ENCODE data around the gene MID2.
"Not testable (repeated sequence)": the region's sequence is repeated elsewhere in the genome, so short reads cannot be mapped to it uniquely, and the experiment has no call there.

The MID2 gene

DNA sequence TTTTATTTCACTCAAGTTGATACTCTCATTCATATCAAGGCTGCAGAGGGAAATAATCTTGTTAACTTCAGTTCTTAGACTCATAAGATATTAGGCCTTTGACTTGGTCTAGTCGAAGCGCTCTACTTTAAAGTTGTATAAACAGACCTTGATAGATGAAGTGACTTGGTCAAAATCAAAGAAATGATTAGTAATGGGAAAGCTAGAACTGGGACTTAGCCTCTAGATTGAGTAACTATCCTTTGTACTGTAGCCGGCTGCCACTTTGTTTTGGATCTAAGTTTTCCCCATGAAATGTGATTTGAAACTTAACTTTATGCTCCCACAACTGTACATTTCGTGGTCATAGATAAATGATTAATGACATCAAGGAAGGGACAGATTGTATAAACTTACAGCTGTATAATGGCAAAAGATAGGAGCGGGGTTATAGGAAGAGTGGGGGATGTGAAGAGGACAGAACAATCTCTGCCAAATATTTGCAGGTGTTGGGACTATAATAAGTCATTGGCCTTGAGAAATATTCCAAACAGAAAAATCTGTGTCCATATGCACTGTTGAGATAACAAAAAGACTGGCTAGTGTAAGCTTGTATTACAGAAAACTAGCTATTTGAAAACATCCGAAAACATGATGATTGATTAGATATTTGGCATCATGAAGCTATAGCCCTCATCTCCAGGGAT, 17.2 kb downstream of the MID2 start:
- no peak overlapping the region for H3K4me3 ChIP-seq (ENCODE audit: low read depth, low read length)
- DNase-seq (ENCODE audit: low read depth): no peak
- TF ChIP-seq, protein P1, sequence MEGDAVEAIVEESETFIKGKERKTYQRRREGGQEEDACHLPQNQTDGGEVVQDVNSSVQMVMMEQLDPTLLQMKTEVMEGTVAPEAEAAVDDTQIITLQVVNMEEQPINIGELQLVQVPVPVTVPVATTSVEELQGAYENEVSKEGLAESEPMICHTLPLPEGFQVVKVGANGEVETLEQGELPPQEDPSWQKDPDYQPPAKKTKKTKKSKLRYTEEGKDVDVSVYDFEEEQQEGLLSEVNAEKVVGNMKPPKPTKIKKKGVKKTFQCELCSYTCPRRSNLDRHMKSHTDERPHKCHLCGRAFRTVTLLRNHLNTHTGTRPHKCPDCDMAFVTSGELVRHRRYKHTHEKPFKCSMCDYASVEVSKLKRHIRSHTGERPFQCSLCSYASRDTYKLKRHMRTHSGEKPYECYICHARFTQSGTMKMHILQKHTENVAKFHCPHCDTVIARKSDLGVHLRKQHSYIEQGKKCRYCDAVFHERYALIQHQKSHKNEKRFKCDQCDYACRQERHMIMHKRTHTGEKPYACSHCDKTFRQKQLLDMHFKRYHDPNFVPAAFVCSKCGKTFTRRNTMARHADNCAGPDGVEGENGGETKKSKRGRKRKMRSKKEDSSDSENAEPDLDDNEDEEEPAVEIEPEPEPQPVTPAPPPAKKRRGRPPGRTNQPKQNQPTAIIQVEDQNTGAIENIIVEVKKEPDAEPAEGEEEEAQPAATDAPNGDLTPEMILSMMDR (IDR thresholded peaks at IDR 0.05; ENCODE audit: control insufficient read depth, extremely low read depth, insufficient read depth): no peak

DNA sequence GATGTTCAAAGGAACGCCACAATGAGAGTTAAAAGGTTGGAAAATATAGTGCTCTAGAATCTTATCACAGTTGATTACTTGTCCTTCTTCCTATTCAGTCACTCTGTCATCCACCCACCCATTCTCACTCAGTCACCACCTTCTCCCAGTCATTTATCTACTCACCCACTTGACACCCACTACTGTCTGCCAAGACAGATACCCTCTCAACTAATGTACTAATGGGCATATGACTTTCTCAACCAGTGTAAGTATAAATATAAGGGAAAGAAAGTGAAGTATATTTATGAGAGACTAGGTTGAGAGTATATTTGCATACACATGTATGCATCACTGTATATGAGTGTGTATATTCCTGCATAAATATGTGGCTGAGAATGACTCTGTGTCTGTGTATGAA, 20.0 kb downstream of the MID2 start:
- TF ChIP-seq, protein P1 (IDR thresholded peaks at IDR 0.05; ENCODE audit: control insufficient read depth, extremely low read depth, insufficient read depth): no peak
- no peak overlapping the region for H3K4me3 ChIP-seq (ENCODE audit: low read depth, low read length)
- DNase-seq (ENCODE audit: low read depth): no peak

DNA sequence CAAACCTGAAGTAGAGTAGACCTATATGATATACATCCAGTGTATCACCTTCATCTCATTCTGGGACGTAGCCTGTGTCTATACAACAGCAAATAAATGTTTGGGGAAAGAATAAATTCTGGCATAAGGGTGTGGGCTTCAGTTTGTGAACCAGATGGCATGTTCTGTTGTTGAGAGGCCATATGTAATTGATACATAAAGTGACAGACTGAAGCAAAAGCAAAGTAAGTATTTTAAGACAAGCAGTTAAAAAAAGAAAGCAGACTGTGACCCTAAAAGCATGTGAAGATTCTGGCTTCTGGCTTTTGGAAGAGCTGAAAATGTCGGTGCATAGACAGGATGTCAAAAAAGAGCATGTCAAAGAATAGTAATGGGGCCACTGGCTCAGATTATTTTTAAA, 22.9 kb downstream of the MID2 start:
- TF ChIP-seq, protein P1 (IDR thresholded peaks at IDR 0.05; ENCODE audit: control insufficient read depth, extremely low read depth, insufficient read depth): no peak
- no peak overlapping the region for H3K4me3 ChIP-seq (ENCODE audit: low read depth, low read length)

DNA sequence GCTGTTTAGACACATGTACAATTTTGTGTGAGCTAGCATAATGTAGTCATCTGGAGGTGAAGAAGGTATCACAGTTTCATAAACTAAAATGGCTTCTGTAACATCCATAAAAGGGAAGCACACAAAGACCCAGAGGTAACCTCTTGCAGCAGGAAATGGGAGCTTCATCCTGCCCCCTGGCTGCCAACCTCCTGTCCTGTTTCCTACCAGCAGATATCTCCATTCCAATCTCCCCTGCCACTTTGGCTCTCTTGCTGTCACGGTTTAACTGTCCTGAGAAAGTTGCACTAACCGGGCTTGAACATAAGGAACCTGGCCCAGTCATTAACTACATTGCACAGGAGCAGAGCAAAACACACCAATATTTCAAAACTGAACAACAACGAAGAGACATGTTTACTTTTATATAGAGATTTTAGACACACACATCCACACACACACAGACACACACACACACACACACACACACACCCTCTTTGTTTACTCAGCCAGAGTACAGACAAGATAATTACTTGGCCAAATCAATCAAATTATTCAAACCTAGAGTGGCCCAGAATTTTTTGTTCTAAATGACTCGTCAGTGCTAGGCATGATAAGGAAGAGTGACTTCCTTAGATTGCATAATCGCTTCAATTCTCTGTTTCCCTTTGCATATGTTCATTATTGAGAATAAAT, 24.2 kb downstream of the MID2 start:
- peak; percentile 44 for DNase-seq (ENCODE audit: low read depth)
- H3K4me3 ChIP-seq (ENCODE audit: low read depth, low read length): no peak overlapping the region
- TF ChIP-seq, protein P1 (IDR thresholded peaks at IDR 0.05; ENCODE audit: control insufficient read depth, extremely low read depth, insufficient read depth): no peak; the same call in 1 of the 2 replicates

More for the DNA sequence above, 22.9 kb downstream of the MID2 start:
- no peak for DNase-seq (ENCODE audit: low read depth)

DNA sequence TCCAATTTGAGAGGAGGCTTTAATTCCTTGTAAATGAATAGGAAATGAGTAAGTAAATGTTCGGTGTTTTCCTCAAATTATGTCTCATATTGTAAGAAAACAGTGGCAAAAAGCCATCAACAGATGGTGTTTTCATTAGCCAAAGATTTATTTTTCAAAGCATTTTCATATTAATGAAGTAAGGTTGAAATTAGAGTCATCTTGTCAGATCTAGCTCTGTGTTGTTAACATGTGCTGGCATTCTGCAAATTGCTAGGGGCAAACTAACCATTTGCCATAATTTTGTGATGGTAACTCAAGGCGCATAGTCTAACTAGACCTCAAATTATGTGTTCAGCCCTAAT, 24.7 kb downstream of the MID2 start:
- no peak for DNase-seq (ENCODE audit: low read depth)
- no peak overlapping the region for H3K4me3 ChIP-seq (ENCODE audit: low read depth, low read length)
- TF ChIP-seq, protein P1 (IDR thresholded peaks at IDR 0.05; ENCODE audit: control insufficient read depth, extremely low read depth, insufficient read depth): no peak

DNA sequence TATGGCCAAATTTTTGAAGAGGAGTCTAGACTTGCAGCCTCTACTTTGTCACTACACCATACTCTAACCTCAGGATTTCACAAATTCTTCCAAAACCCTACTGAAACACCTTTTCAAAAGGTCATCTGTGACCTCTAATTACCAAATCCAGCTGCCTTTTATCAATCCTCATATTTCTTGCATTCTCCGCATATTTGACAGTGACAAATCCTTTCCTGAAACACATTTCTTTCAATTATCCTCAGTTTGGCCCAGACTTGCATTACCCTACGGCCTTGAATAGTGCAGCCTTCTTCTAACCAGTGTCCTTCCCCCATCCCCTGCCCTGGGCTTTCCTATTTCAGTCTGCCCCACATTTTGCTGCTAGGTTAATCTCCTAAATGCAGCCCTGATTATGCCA, 25.5 kb downstream of the MID2 start:
- TF ChIP-seq, protein P1 (IDR thresholded peaks at IDR 0.05; ENCODE audit: control insufficient read depth, extremely low read depth, insufficient read depth): no peak
- no peak for DNase-seq (ENCODE audit: low read depth)
- no peak overlapping the region for H3K4me3 ChIP-seq (ENCODE audit: low read depth, low read length)

DNA sequence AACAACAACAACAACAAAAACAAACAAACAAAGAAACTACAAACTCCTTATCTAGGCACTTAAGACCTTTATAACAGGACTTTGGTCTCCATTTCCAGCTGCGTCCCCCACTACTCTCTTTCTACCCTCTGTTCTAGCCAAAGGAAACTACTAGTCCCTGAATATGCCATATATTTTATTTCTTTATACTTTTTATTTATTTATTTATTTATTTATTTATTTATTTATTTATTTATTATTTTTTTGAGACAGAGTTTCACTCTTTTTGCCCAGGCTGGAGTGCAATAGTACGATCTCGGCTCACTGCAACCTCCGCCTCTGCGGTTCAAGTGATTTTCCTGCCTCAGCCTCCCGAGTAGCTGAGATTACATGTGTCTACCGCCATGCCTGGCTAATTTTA, 26.0 kb downstream of the MID2 start:
- not testable (repeated sequence) for DNase-seq (ENCODE audit: low read depth); H3K4me3 ChIP-seq (ENCODE audit: low read depth, low read length)

All from LNCaP clone FGC (cell line).